NOMO-1 treated with dmso at 0.1 percent for 144 hours (cell line): ENCODE measurements around the gene CFAP46.

Experiments used
- DNase-seq: peaks from one replicate; lab custom pipeline; 2025; ENCODE audit not compliant: unreplicated experiment; lab: John Stamatoyannopoulos, UW

Gene CFAP46

DNA sequence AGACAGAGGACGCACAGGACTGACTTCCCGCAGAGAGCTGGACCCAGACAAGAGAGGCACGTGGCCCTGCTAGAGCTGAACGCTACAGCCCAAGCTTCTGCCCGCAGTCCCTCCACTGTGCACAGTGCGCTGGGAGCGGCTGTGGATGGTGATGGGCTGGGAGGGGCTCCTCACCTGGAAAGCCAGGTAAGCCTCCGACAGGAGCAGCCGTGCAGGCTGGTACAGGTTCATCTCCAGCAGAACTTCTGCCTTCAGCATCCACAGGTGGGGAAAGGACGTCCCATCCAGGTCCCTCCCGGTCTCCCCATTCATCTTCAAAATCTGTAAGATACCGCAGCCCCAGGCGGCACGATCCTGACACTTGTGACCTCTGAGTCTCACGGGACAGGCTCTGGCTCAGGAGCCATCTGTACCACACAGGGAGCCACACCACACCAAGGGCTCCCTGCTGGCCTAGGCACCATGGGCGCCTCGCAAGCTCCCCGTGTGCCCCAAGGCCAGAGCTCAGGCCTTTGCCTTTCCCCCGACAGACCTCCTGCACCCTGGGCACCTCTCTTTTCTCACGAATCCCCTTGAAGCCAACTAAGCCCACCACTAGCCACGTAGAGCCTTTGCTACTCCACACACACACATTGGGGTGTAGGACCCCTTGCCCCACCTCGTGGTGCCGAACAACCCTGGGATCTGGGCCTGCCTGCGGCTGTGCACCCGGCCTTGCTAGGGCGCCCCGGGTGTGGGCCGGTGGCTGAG lies 76.3 kb downstream of the CFAP46 start:
- no peak for DNase-seq

DNA sequence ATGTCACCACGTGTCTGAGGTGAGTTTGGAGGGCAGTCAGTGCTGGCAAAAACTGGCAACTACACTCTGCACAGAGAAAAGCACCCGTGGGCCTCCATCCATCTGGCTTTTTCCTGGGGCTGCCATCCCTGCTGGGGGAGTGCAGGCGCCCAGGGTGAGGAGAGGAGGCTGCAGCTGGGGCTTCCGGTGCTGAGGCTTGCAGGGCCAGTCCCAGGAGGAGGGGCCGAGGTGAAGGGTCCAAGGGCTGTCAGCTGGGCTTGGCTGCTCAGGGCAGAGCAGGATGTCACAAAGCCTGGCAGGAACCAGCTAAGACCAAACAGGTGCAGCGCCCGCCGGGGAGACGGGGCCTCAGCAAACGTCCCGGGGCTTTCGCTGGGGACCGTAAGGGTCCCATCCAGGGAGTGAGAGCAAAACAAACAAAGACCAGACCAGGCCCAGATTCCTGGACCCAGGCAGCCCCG lies 77.2 kb downstream of the CFAP46 start:
- DNase-seq, result no peak

DNA sequence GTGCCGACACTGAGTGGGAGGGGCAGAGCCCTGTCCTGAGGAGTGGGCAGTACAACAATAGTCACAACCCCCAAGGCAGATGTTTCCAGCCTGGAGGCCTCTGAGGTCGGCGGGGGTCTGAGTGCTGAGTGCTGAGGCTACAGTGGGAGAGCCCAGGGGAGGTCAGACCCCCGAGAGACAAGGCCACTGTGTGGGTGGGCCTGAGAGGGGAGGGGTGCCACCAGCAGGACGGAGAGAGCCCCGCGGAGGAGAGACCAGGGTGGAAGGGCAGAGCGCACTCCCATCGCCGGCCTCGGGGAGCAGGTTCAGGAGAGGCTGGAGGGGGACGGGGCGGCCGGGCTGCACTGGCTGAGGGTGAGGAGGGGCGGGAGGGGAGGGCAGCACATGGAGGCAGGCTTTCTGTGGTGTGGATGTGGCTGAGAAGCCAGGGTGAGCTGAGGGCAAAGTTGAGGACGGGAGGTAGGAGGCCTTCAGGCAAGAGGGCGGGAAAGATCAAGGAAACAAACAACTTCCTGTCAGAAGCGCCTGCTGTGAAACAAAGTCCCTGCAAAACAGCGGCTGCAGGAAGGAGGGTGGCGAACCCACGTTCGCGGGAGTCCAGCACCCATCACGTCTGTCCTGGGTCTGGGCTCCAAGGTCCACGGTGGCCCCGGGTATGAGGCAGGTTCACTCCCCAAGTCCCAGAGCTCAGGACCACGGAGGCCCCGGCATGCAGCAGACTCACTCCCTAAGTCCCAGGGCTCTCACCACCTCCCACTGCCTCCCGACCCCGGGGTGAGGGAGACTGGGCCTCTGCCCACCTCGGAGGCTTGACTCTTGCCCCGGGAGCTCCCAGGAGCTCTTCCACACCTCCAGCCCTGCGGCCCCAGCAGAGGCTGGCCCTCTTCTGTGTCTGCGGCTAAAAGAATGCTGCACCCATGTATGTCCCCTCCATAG lies 79.6 kb downstream of the CFAP46 start:
- no peak for DNase-seq

DNA sequence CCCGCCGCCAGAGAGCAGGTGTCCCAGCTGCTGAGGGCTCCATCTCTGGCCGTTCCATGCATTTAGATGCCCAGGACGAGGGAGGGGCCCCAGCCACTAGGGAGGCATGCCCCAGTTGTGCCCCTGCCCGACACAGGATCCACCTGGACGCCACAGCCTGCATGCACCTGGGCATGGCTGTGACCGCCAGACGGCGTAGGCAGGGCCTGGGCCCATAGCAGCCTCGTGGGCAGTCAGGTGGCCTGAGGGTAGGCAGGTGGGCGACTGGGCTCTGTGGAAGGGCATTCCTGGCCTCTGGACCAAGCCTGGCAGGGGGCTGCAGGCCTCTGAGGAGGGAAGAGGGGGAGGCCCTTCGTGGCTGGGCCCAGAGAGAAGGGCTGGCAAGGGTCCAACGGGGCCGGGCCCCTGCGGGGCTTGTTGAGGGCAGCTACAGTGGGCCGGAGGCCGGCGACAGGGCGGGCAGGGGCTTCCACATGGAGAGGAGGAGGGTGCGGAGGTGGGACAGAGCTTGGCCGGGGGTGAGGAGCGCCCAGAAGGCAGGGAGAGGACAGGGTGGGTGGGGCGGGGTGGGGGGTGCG lies 80.4 kb downstream of the CFAP46 start:
- no peak for DNase-seq

DNA sequence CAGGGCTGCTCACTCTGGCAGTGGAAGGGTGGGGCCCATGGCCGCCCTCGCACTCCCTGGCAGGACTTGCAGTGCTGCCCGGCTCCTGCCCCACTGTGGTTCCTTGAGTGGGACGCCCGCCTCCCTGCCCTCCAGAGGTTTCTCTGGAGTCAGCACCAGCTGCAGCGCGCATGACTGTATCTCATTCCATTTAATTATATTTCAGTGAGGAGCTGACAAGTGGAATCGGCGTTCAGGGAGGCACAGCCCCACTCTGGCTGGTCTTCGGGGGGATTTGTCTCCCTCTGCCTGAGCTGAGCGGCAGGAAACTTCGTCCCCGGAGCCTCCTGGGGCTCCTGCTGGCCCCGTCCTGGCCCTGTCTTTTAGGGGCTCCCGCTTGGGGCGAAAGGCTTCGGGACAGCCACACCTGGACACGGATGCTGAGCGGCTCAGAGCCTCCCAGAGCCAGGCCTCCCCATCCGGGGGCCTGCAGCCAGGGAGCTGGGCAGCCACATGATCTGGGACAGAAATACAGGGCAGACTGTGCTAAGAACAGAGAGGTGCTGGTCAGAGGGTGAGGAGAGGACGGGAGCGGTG lies 81.2 kb downstream of the CFAP46 start:
- DNase-seq, result no peak

DNA sequence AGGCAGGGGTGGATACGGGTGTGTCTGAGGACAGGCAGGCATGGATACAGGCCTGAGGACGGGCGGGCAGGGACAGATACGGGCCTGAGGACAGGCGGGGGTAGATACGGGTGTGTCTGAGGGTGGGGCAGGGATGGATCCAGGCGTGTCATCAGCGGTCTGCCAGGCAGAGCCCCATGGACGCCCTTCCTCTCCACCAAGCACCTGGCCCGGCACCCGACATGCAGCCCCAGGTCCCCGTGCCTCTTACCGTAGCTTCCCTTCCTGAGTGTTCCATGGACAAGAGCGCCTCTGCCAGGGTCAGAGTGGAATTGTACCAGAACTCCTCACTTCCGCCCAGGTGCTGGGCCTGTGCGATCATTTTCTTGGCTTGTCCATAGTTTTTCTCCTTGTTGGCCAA lies 81.8 kb downstream of the CFAP46 start:
- no peak for DNase-seq

DNA sequence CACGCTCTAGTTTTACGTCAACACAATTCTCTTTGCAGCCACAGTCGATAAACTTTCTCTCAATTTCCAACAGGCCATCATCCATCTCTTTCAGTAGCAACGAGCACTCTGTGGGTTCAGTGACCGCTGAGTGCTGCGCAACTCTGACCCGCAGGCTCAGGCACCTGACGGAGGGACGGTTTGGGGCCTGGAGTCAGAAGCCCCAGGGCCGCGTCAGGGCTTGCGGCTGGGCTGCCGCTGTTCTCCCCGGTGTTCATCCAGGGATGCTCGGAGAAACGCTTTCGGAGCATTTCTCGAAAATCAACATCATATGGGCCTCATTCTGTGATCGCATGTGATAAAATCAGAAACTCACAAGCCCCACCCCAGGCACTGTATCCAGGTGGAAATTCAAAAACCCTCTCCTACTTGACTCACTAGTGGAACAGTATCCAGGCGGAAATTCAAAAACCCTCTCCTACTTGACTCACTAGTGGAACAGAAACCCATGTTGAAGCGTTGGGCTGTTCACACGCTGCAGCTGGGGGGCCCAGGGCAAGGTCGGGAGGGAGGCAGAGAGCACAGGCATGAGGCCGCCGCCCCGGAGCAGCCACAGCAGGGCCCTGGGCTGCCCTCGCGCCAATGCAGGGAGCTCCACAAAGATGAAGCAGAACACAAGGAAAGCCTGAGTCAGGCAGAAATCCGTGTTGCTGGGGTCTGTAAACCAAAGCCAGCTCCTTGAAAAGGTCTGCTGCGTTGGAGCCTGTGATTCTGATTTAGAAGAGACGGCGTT lies 83.1 kb downstream of the CFAP46 start:
- DNase-seq, result no peak

DNA sequence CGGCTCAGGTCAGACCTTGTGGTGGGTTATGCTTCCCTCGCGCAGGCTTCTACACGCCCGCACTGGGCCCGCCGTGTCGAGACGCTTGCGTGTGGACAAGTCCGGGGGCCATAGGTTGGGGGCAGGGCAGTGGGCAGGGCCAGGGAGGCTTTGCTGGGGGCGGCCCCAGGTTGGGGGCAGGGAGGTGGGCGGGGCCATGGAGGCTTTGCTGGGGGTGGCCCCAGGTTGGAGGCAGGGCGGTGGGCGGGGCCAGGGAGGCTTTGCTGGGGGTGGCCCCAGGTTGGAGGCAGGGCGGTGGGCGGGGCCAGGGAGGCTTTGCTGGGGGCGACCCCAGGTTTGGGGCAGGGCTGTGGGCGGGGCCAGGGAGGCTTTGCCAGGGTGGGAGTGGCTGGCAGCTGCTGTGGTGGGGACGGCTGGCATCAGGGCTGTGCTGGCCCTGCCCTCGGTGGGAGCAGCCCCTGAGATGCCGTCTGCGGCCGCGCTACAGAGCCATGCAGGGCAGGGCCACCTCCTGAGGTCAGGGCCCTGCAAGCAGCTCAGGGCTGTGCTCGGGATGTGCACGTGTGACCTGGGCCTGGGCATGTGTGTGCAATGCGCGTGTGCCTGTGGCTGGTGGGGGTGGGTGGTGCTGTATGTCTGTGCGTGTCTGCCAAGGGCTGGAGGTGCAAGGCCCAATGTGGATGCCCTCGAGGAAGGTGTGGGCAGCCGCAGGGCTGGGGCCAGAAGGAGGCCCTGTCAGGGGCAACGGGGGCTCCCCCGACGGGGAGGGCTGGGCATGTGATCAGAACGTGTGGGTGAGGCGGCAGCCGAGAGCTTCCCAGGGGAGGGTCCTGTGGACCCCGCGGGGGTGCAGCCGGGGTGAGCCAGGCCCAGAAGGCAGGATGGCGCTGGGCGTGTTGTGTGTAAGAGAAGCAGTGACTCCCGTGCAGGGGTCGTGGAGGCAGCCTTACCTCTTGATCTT lies 84.0 kb downstream of the CFAP46 start:
- no peak for DNase-seq

DNA sequence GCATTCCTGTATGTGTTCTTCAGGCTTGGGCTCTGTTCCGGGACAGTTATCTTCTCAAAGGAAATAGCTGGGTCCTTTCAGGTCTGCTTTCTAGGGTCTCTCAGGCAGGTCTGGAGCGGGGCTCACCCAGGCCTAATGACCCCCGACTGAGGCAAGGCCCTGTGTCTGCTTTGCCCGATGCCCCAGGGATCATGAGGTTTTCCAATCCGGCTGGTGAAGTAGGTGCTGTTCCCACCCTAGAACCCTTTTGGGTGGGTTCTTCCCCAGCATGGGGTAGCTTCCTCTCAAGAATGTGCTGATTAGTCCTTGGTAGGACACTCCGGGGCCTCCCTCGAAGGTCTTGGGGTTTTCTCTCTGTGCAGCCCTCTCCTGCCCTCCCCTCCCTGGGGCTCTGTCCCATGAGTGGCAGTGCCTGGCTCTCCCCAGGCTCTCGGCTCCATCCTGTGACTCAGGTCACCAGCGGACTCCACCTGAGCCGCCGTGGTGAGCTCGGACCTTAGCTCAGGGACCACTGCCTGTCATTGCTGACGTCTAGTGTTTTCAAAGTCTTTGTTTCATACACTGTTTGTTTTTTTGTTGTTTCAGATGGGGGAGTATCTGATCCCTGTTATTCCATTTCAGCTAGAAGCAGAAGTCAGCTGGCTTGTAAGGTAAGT lies 85.4 kb downstream of the CFAP46 start:
- DNase-seq, result no peak

DNA sequence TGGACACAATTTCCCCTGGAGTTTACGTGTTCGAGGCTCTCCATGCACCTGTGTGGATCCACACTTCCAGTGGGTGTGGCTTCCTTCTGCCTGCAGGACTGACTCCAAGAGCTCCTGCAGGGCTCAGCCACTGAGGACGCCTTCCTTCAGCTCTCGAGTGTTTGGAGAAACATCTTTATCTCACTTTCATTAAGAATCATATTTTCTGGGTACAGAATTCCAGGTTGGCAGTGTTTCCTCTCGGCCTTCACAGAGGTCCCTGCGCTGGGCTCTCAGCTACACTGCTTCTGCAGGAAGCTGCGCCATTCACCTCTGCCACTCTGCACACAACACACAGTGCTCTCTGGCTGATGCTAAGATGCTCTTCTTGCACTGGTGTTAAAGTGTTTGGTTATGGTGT lies 86.5 kb downstream of the CFAP46 start:
- no peak for DNase-seq

DNA sequence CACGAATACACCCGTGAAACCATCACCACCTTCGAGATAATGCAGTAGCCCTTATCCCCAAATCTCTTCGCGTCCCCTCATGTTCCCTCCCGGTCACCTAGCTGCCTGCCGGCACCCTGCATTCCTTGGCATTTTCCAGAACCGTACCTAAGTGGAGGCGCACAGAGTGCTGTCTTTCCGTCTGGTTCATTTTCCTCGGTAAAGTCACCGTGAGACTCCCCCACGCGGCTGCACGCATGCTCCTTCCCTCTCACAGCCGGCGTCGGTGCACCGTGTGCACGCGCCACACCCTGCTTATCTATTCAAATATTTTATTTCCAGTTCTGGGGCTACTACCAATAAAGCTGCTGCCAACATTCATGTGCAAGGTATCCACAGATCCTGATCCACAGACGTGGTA lies 90.9 kb downstream of the CFAP46 start:
- no peak for DNase-seq

DNA sequence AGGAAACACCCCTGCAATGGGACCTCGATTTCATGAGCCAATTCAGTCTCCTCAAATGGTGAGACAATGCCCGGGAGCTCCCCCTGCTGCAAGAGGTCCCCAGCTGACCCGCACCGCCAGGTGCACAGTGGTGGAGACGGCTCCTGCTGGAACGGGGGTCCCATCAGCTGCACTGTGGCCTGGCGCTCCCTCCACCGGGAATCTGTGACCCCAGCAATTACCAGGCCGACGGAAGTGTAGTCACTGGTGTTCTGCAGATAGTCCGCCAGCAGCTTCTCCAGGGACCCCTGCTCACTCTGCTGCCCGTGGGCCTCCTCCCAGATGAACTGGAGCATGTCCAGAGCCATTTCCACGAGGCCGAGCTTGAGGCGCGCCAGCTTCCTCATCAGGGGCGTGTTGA lies 91.5 kb downstream of the CFAP46 start:
- no peak for DNase-seq

DNA sequence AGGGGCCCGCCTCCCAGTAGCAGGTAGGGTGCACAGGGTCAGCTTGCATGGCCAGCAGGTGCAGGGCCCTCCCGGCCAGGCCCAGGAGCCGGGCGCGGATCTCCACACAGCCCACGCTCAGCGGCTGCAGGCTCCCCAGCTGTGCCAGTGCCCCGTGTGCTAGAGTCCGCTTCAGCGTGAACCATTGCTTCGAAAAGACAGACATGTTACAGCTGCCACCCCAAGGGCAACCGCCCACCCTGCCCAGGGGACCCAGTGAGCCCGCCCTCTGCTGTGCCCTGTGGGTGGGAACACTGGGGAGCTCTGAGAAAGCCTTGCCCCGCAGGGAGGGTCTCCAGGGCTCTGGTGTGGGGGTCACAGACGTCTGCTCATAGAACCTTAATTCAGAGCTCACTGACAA lies 92.1 kb downstream of the CFAP46 start:
- no peak for DNase-seq

DNA sequence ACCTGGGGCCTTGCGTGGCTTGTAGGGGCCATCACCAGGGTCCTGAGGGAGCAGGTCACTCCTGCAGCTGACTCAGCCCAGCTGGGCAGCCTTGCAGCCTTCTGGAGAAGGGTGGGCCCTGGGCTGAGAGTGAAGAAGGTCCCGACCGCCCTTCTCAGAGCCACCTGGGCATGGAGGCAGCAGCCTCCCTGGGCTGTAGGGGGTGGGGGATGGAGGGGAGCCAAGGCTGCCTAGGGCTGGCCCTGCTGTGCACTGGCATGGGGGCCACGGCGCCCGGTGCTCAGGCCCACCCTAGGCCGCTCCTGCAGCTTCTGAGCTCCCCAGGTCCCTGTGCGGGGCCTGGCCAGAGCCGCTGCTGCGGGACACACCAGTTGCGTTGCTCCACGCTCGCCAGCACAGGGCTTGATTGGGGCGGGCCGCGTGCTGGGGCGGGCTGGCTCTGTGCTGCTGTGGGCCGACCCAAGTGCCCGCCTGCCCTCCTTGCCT lies 92.8 kb downstream of the CFAP46 start:
- no peak for DNase-seq

DNA sequence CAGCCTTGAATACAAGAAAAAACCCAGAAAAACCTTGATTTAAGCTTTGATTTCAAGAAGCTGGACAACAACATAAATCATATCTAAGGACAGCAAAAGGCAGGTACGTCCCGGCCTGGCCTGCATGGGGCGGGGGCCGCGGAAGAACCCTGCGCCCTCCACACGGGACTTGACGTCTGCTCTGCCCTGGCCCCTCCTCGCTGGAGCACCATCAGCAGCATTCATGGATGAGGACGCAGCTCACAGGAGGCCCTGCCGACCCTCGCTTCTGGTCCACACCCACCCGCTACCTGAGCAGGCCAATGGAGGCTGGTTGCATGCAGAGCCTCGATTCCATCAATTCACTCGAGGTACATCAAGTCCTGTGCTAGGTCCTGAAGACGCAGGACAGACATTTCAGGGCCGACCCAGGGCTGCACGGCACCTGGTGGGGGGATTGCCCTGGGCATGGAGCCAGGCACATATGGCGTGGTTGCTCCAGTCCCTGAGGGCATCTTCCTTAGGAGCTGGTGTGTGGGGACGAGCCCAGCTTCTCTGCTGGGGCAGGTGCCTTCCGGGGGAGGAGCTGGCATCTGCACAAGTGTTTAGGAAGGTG lies 93.3 kb downstream of the CFAP46 start:
- DNase-seq, result no peak

DNA sequence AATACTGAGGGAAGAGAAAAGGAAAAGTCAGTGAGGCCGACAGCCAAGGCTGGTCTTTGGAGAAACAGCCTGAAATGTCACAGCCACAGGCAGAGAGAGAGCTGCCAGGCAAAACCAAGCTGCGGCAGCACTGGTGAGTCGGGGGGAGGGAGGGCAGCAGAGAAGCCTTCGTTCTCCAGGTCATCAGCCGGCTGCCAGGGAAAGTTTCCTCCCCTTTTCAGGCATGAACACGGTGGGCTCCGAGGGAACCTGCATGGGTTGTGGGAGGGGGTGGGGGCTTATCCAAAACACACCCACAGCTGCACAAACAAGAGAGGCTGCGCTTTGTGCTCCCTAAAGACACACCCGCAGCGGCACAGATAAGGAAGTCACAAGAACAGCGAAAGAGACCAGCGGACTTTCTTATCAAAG lies 94.1 kb downstream of the CFAP46 start:
- peak; percentile 4 for DNase-seq

DNA sequence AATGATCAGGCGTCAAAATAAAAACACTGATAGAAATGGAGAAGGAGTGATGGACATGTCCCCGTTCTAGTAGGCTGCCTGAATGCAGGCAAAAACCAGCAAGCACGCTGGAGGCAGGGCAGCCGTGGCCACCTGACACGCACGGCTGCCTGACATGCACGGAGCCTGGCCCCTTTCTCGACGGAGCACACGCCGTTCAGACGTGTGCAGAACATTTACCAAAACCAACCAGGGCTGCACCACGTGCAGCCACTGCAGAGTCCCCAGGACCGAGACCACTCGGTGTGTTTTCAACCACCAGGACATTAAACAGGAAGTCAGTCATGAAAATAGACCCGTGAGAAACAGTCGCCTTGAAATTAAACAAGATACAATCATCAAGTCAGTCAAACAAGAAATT lies 94.5 kb downstream of the CFAP46 start:
- DNase-seq, result no peak

DNA sequence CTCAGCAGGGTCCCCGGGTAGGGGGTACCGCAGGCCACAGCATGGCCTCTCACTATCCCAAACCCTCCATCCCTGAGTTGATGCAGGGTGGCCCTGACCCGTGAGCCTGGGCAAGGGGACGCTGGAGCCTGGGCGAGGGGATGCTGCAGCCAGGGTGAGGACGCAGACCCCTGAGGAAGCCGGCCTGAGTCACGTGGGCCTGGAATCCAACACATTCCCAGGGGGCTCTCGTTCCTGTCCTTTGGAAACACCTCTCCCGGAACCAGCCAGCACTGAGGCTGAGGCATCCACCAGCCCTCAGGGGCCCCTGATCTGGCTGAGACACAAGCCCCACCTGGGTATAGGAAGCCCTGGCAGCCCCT lies 95.0 kb downstream of the CFAP46 start:
- no peak for DNase-seq
